Bronchial epithelial cell (primary cell): ENCODE results near the gene ART1. TPM values are rescaled to one million over a fixed set of nuclear protein-coding genes. Genes with fewer than 3 reads are reported as not detected.

Experiments used
- DNase-seq: peaks from one replicate; pipeline ENCODE4 v3.0.0-alpha.2; 2010; ENCODE audit warnings: low read depth
- FAIRE-seq: peaks from 2 replicates; lab custom pipeline; 2011; peaks lifted over from hg19 to GRCh38; lab: Jason Lieb, UNC
- H3K27me3 ChIP-seq: 2 replicates; pipeline ENCODE4 v1.5.1; 2011; ENCODE audit warnings: low read length; ENCODE audit not compliant: control insufficient read depth, insufficient read depth
- H3K36me3 ChIP-seq: 2 replicates; pipeline ENCODE4 v1.5.1; 2011; ENCODE audit warnings: low read length; ENCODE audit not compliant: control insufficient read depth, insufficient read depth
- H3K4me3 ChIP-seq: 2 replicates; pipeline ENCODE4 v1.5.1; 2011; ENCODE audit warnings: mild to moderate bottlenecking, low read depth, low read length, control low read depth
- total RNA-seq: library from RNA; depleted of rRNA; stranded (reverse); fragments of >200 nt; gene quantifications from 2 replicates; pipeline ENCODE4 v1.2.1, GENCODE V29; 2014
- TF ChIP-seq, protein P1 (sequence below): IDR thresholded peaks from 2 replicates; pipeline ENCODE4 v1.5.1; 2011; ENCODE audit warnings: mild to moderate bottlenecking, moderate library complexity, low read length, control low read depth, inconsistent platforms; ENCODE audit not compliant: insufficient read depth, severe bottlenecking

ART1 gene
- total RNA-seq, 1 donor from 2014 or later, result not detected

DNA sequence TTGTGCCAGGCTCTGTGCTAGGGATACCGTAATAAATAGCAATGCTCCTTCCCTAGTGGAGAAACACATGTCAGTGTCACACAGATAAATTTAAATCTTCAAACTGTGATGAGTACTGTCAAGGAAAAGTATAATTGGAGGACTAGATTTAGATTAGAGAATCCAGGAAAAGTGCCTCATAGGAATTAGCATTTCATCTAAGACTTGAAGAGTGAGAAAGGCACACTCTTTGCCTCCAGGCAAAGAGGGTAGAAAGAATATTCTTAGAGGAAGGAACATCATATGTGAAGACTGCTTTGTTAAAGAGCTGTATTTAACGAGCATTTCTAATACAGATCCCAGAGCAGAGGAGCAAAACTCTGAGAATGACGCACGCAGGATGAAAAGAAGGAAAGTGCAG, 34.1 kb upstream of the ART1 start:
- no peaks in the 10 kb centered on the region for H3K36me3 ChIP-seq
- DNase-seq (no peak), FAIRE-seq (no peak)
- no peak overlapping the region for H3K4me3 ChIP-seq
- TF ChIP-seq, protein P1, sequence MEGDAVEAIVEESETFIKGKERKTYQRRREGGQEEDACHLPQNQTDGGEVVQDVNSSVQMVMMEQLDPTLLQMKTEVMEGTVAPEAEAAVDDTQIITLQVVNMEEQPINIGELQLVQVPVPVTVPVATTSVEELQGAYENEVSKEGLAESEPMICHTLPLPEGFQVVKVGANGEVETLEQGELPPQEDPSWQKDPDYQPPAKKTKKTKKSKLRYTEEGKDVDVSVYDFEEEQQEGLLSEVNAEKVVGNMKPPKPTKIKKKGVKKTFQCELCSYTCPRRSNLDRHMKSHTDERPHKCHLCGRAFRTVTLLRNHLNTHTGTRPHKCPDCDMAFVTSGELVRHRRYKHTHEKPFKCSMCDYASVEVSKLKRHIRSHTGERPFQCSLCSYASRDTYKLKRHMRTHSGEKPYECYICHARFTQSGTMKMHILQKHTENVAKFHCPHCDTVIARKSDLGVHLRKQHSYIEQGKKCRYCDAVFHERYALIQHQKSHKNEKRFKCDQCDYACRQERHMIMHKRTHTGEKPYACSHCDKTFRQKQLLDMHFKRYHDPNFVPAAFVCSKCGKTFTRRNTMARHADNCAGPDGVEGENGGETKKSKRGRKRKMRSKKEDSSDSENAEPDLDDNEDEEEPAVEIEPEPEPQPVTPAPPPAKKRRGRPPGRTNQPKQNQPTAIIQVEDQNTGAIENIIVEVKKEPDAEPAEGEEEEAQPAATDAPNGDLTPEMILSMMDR, result no peak
- no peaks in the 10 kb centered on the region for H3K27me3 ChIP-seq

DNA sequence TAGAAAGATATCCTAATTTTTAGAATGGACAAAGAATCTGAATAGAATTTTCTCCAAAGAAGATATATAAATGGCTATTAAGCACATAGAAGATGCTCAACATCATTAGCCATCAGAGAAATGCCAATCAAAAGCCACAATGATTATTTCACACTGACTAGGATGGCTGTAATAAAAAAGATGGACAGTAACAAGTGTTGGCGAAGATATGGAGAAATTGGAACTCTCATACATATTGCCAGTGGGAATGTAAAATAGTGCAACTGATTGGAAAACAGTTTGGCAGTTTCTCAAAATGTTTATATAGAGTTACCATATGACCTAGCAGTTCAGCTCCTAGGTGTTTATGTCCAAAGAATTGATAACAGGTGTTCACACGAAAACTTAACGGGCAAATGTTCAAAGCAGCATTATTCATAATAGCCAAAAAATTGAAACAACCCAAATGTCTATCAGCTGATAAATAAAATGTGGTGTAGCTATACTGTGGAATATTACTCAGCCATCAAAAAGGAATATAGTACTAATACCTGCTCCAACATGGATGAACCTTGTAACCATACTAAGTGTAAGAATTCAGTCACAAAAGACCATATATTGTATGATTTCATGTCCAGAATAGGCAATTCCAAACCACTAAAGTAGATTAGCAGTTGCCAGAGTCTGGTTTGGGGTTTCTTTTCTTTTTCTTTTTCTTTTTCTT, 32.8 kb upstream of the ART1 start:
- FAIRE-seq, result no peak
- no peak for DNase-seq
- no peaks in the 10 kb centered on the region for H3K27me3 ChIP-seq
- TF ChIP-seq, protein P1, result no peak
- no peak overlapping the region for H3K4me3 ChIP-seq
- no peaks in the 10 kb centered on the region for H3K36me3 ChIP-seq

DNA sequence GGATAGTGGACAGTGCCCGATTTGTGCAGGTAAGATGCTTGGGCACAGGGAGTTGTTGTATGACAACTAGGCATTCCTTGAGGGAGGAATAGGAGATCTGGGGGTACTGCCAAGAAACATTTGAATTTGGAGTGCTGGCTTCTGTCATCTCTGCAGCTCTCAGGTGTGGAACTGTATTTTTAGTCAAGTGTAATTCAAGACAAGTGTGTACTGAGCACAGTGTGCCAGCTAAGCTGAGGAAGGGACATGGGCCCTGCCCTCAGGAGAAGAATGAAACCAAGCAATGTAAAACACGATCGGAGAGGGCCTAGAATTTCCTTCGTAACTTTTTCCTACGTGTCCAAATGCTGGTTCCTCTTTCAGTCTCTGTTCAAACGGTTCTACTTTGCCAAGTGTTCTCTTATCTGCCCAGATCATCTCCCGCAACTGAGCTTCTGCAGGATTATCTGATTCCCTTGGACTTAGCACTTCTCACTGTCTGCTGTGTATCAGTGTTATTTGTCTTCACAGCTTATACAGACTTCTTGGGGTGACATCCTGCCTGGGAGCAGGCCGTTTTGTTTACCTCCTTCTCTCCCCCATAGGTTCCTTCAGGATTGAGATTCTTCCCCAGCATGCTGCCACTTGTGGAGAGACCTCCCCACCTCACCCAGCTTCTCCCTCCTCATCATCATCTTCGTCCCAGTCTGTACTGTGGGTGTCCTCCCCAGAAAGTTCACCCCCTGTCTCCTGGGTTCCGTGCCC, 30.8 kb upstream of the ART1 start:
- H3K4me3 ChIP-seq, result no peak overlapping the region
- DNase-seq (no peak), FAIRE-seq (peak; percentile 93)
- TF ChIP-seq, protein P1, result no peak
- H3K36me3 ChIP-seq, result no peaks in the 10 kb centered on the region
- no peaks in the 10 kb centered on the region for H3K27me3 ChIP-seq

DNA sequence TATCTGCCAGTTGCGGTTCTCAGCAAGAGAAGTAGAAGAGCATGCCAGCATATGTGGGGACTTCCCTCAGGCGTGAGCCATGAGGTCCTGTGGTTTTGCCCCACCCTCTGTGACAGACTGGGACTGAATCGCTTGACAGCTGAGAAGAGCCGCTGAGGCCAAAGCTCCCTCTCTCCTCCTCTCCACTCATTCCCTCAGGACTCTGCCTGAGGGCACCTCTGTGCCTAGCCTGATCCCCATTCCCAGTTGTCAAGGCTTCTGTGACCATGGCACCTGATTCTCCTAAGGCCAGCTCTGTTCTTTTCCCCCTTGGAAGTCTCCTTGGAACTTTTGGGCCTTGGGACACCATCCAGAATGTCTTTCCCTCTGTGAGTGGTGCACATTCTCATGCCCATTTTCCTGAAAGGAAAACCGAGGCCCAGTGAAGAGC, 30.2 kb upstream of the ART1 start:
- TF ChIP-seq, protein P1, result no peak
- DNase-seq (peak; percentile 47), FAIRE-seq (no peak)
- H3K36me3 ChIP-seq, result no peaks in the 10 kb centered on the region
- no peaks in the 10 kb centered on the region for H3K27me3 ChIP-seq
- H3K4me3 ChIP-seq, result no peak overlapping the region

DNA sequence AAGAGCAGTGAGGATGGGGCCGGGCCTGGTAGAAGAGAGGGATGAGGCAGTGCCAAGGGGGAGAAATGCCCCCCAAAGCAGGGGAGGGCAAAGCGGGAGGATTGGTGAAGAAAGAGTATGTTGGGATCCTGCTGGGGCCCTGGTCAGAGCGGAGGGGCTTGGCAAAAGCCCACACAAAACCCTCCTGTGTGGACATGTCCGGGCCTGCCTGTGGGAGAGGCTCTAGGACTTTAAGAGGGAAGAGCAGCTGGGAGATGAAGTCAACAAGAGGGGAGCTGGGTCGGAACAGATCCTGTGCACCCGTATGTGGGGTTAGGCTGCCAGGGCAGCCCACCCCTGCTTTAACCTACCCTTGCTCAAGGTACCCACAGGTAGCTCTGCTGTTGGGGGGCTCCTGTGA, 28.9 kb upstream of the ART1 start:
- TF ChIP-seq, protein P1, result no peak
- DNase-seq, result peak; percentile 35
- Histone ChIP-seq H3K27me3 (no peaks in the 10 kb centered on the region), H3K4me3 (no peak overlapping the region), H3K36me3 (no peaks in the 10 kb centered on the region)
- FAIRE-seq, result no peak
